ENCODE data around the gene HCN3. TPM values are rescaled to one million over a fixed set of nuclear protein-coding genes. Genes with fewer than 3 reads are reported as not detected.

Gene HCN3
- total RNA-seq, 1 donor from 2014 or later: 0.51 TPM

DNA sequence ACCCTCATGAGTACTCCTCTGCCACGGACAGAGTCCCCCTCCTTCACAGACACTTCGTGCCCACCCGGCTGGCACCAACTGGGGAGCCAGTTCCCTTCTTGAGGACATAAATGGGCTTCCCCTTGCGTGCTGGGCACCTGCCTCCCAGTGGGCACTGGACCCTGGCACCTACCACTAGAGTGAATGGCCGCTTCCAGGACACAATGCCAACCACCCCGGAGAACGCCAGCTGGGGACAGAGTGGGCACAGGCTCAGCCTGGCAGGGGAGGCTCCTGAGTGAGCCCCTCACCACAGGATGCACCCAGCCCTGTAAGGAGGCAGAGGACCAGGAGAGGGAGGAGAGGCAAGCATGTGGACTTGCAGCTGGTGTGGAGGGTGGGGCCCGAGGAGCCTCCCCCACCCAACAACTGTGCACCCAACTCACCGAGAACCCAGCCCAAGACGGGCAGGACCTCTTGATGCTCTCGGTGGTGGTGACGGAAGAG, 23.0 kb upstream of the HCN3 start:
- no peak for DNase-seq (ENCODE audit: low read depth in 2 of 2)

- DNase-seq (ENCODE audit: low read depth in 2 of 2): peak in 1 of 2 donors; percentile 14
These were observed 22.5 kb upstream of the HCN3 start for GRCh38 chr1:155254714-155255242.

DNA sequence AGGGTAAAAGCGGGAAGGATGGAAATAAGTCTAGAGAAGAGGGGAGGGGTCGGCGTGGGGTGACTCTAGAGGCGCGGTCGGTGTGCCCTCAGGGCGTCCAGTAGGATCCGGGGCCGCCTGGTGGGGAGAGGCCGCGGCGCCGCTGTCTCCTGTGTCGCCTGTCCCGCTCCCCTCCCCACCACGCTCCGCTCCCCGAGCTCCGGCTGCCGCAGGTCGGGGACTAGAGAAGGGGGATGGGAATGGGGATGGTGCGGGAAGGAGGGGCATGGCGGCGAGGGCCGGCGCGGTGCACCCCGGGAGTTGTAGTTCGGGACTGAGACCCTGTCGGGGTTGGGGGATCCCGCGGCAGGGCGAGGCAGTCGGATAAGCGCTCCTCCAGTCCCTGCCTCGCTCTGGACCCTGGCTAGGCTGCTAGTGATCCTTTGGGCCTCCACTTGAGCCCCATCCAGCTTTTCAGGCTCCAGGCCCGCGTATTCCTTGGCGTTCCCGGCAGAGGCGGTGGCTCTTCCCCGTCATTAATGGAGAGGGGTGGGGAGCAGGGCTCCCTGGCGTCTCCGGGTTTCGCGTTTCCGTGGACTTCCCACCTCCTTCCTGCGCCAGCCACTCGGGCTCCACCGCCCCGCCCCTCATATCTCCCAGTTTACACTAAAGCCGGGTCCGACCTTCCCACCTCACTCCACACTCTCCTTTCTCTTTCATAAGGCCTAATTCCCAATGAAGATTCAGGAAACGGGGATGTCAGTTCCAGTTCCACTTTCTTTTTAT, 21.8 kb upstream of the HCN3 start, which contains the start of gene ENTREP3:
ENTREP3 (minus strand) TSS at position 241 of the 765 bp plus-strand sequence. CDS start 606 bp downstream, outside the sequence.
- peak; percentile 61 to 88 for DNase-seq (ENCODE audit: low read depth in 2 of 2)

DNA sequence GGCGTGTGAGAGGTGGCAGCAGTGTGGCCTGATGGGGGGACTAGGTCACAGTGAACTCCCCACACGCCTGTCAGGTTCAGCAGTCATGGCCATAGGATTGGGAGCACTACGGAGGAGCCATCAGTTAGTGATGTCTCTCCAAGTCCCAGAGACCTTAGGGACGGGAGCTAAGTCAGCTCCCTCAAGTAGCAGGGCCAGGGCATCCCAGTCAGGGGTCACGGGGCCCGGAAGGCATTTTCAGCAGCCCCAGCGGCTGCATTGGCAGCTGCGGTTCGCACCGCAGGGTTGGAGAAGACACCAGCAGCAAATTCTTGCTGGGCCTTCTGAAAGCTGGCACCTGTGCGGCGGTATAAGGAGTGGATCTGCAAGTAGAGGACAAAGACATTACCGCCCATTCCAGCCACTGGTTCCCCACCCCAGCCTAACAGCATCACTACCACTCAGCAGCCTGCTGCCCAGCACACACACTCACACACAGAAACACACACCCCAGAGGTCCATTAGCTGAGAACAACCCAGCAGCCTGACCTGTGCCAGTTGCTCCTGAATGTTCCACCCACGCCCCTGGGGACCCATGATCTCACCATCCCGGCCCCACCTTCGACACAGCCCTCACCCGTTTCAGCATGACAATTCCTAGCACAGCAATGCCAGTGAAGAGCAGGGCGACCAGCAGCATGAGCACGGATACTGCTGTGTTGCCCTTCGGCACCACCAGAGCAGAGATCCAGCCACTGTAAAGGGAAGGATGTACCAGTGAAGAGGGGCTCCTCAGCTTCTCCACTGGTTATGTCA, 21.0 kb upstream of the HCN3 start:
- no peak for DNase-seq (ENCODE audit: low read depth in 2 of 2)

GRCh38 chr1:155260276-155260675, 17.0 kb upstream of the HCN3 start:
- DNase-seq (ENCODE audit: low read depth in 2 of 2): no peak

DNA sequence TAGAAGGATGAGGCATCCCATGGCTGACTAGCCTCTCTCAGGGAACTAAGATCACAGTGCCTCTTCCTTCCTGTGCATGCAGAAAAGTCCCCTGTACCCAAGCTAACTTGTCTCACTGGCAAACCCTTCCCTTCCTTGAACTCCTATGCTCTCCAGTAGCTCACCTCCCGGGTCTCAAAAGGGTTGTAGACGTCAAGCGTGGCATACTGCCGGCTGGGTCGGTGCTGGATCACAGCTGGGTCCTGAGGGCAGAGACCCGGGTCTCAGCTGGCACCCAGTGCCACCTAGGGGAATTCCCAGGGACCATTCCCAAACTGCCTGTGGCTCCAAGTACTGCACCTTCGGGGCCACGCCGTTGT, 15.8 kb upstream of the HCN3 start:
- no peak for DNase-seq (ENCODE audit: low read depth in 2 of 2)

DNA sequence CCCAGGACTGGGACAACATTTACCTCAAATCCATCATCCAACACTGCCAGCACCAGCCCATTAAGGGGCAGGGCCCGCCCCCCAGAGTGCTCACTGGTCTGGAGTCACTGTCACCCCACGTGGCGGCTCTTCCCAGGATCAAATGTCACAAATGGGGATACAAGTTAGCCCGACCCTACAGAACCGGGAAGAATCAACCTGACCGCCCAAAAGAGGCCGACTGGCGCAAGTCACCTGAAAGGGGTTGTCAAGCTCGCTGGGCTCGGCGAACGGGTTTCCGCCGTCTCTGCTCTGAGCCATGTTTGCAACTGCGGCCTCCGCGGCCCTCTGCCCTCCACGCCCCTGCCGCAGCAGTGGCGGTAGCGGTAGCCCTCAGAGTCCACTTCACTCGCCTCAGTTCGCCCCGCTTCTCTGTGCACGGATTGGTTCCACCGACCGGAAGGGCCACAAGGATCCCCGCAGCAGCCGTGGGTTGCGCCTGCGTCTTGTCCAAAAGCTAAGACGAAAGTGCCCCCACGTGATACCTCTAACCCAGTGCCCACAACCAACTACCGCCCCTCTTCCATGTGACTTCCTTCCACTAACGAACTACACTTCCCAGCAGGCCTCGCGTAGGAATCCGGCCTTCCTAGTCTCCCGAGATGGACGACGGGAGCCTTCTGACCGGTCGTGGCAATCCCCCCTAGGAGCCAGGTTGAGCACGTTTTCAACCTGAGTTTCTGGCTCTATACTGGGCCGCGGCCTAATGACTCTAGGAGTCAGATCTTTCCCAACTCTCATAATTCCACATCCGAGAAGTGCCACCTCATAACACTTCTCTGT, 15.2 kb upstream of the HCN3 start, which contains the start of gene SCAMP3:
SCAMP3 (minus strand) TSS at position 509 of the 822 bp plus-strand sequence; CDS start at position 300, 209 bp downstream.
- peak; percentile 90 to 99 for DNase-seq (ENCODE audit: low read depth in 2 of 2)

GRCh38 chr1:155263067-155263466, 14.2 kb upstream of the HCN3 start:
- DNase-seq (ENCODE audit: low read depth in 2 of 2): no peak

- DNase-seq (ENCODE audit: low read depth in 2 of 2): no peak
These were observed 10.7 kb upstream of the HCN3 start for GRCh38 chr1:155266553-155266952.

- DNase-seq (ENCODE audit: low read depth in 2 of 2): no peak
These were observed 9.9 kb upstream of the HCN3 start for GRCh38 chr1:155267373-155267772.

- DNase-seq (ENCODE audit: low read depth in 2 of 2): no peak
These were observed 8.6 kb upstream of the HCN3 start for GRCh38 chr1:155268630-155269029.

- DNase-seq (ENCODE audit: low read depth in 2 of 2): no peak
These were observed 7.9 kb upstream of the HCN3 start for GRCh38 chr1:155269381-155269780.

DNA sequence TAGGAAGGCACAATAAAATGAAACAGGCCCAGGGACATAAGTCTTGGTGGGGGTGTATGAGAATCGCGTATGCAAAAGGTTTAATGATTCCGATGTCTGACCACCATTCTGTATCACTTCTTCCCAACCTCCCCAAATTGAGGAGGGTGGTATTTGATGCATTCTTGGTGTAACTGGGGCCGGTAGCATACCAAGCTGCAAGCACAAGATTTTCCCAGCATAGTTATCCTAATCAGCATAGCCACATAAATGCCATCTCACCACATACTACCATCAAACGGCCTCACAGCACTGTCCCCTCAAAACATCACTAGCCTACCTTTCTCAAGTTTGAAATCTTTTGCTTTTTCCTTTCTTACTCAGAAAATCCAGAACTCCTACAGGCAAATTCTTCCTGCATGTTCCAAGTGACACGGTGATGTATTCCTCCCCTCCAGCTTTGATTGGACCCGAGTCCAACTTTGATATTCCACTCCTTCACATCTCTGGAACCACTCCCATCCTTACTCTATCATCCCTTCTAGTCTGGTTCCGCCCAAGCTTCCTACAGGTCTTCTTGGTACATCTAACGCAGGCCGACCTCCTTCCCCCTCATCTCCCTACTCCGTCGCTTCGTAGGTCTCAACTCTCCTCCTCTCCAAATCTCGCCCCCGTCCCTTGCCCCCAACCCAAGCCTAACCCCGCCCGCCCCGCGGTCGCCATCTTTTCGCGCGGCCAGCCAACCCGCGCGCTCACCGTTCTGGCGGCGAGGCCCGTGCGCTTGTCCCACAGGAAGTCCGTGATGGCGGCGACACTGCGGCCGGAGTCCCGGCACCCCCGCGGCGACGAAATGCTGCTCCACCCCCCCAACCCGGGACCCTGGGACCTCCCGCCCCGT, 4.6 kb upstream of the HCN3 start:
- DNase-seq (ENCODE audit: low read depth in 2 of 2): peak; percentile 16 to 51

- DNase-seq (ENCODE audit: low read depth in 2 of 2): peak; percentile 78 to 96
These were observed 3.7 kb upstream of the HCN3 start, which contains the start of gene CLK2 for GRCh38 chr1:155273343-155274245. CLK2 (minus strand) TSS chr1:155273504; CDS start chr1:155270977, 2,527 bp downstream.

DNA sequence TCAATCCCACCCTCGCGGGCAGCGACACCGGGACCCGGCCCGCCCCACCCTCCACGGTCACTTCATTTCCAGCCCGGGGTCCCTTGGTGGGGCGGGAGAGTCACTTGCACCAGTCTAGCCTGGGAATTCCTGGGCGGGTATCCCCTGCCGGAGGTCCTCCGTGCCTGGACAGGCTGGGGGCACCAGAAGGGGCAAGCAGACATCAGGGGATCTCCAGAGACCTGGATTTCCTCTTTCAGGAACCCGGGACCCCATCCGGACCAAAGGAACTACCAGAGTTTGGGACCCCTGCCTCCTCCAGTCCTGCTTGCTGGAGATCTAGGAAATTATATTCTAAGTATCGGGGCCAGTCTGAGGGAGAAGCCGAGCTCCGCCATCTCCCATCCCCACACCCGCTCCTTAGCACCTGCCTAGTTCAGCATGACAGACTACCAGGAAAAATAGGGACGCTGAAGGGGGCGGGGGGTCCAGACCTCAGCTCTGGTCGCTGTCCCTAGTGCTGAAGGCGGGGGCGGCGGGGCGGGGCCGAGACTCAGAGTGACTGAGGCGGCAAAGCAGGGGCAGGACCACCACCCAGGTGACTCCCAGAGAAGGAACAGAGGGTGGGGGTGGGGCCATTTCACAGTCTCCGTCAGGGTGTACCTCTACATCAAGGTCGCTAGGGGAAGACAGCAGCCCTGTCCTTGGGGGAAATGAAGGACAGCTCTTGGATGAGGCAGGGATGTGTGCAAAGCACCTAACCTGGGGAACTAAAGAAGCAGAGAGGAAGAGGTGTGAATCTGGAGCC, 832 bp downstream of the HCN3 start:
- DNase-seq (ENCODE audit: low read depth in 2 of 2): peak in 1 of 2 donors; percentile 49

GRCh38 chr1:155278689-155279160, 1.5 kb downstream of the HCN3 start:
- DNase-seq (ENCODE audit: low read depth in 2 of 2): no peak

- DNase-seq (ENCODE audit: low read depth in 2 of 2): no peak
These were observed 2.0 kb downstream of the HCN3 start for GRCh38 chr1:155279268-155279667.

DNA sequence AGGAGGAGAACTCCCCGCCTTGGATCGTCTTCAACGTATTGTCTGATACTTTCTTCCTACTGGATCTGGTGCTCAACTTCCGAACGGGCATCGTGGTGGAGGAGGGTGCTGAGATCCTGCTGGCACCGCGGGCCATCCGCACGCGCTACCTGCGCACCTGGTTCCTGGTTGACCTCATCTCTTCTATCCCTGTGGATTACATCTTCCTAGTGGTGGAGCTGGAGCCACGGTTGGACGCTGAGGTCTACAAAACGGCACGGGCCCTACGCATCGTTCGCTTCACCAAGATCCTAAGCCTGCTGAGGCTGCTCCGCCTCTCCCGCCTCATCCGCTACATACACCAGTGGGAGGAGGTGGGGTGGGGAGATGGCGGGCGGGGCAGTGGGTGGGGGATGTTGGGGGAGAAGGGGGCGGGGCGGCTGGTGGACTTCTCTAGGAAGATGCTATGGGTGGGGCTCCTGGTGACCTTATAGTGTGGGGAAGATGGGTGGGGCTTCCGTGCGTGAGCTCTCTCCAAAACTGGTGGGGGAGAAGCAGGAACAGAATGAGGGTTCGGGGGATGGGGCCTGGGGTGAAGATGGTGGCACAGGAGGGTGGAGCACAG, 5.3 kb downstream of the HCN3 start:
- DNase-seq (ENCODE audit: low read depth in 2 of 2): no peak
